ENCODE results near the gene ARHGEF25. TPM values are rescaled to one million over a fixed set of nuclear protein-coding genes. Genes with fewer than 3 reads are reported as not detected.
A peak's percentile ranks its signal among the peaks of the same experiment; 100 is the strongest.

The ARHGEF25 gene
- total and polyA plus RNA-seq, 2 donors from 2014 or later, result 10.9 to 15.0 TPM

DNA sequence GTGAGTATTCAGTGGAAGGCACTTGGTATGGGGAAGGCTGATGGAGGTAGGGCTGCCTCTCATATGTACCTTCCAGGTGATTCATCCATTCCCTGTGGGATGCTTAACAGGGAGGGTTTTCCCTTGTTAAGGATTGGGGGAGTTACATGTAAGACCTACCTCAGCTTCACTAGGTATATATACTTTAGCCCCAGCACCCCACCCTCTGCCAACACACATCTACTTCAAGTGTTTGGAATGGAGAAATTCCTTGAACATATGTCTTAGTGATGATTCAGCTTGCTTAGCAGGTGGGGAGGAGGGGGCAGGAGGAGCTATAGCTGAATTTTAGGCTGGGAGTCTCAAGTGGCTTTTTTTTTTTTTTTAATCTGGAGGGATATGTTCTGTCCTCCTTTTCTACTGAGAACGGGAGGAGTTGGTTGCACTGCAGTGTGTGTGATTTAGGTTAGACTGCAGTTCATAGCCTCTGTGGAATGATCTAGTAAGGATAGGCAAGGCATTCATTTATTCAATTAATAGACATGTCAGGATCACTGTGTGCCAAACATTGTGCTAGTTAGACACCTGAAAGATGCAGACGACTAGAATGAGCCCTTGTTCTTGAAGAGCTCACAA lies 18.6 kb upstream of the ARHGEF25 start:
- peak overlapping the region in 1 of 3 donors; percentile 85 for H3K4me3 ChIP-seq (ENCODE audit: low read length in 3 of 3)
- intact Hi-C loops (cut with DNase I), result no loop called here

DNA sequence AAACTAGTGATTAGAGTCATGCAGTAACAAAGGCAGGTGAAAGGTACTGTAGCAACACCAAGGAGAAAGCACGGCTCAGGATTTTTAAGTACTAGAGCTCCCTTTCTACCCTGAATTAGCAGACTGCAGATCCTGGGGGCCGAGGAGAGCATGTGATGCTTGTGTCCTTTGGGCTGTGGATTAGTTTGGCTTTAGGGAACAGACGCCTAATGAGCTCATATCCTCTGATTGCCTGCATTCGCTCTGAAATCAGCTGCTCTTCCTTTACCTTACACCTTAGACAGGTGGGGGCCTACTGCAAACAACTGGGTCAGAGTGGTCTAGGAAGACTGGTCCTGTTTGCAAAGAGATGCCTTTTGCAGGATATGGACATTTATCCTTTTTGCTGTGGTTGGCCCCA lies 18.0 kb upstream of the ARHGEF25 start:
- TF ChIP-seq, protein P1, sequence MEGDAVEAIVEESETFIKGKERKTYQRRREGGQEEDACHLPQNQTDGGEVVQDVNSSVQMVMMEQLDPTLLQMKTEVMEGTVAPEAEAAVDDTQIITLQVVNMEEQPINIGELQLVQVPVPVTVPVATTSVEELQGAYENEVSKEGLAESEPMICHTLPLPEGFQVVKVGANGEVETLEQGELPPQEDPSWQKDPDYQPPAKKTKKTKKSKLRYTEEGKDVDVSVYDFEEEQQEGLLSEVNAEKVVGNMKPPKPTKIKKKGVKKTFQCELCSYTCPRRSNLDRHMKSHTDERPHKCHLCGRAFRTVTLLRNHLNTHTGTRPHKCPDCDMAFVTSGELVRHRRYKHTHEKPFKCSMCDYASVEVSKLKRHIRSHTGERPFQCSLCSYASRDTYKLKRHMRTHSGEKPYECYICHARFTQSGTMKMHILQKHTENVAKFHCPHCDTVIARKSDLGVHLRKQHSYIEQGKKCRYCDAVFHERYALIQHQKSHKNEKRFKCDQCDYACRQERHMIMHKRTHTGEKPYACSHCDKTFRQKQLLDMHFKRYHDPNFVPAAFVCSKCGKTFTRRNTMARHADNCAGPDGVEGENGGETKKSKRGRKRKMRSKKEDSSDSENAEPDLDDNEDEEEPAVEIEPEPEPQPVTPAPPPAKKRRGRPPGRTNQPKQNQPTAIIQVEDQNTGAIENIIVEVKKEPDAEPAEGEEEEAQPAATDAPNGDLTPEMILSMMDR (IDR thresholded peaks at IDR 0.05; ENCODE audit: borderline replicate concordance, extremely low read depth, insufficient read depth), result no peak
- Histone ChIP-seq H3K27ac (ENCODE audit: low read depth in 2 of 2, low read length in 2 of 2) (no peak overlapping the region), H3K4me1 (ENCODE audit: control insufficient read depth in 2 of 3, insufficient read depth in 2 of 3, low read depth in 1 of 3, low read length in 3 of 3) (peaks cover 0 to 7% (median 0%) of the 10 kb centered on the region in 3 donors), H3K9ac (ENCODE audit: low read length in 3 of 3) (no peak overlapping the region), H3K27me3 (ENCODE audit: control insufficient read depth, insufficient read depth, low read length) (no peaks in the 10 kb centered on the region), H3K36me3 (ENCODE audit: control insufficient read depth in 2 of 3, insufficient read depth in 3 of 3, low read length in 3 of 3) (peaks cover 0 to 12% (median 7%) of the 10 kb centered on the region in 3 donors), H3K9me3 (ENCODE audit: control insufficient read depth in 2 of 3, insufficient read depth in 1 of 3, low read length in 3 of 3) (no peaks in the 10 kb centered on the region), H3K4me3 (ENCODE audit: low read length in 3 of 3) (peak overlapping the region in 1 of 3 donors; percentile 85)
- no peak for DNase-seq
- intact Hi-C loops (cut with DNase I), result no loop called here
- FAIRE-seq, result no peak

More for the DNA sequence above, 18.6 kb upstream of the ARHGEF25 start:
- Histone ChIP-seq H3K4me1 (ENCODE audit: control insufficient read depth in 2 of 3, insufficient read depth in 2 of 3, low read depth in 1 of 3, low read length in 3 of 3) (peaks cover 0 to 7% (median 0%) of the 10 kb centered on the region in 3 donors), H3K27me3 (ENCODE audit: control insufficient read depth, insufficient read depth, low read length) (no peaks in the 10 kb centered on the region), H3K9me3 (ENCODE audit: control insufficient read depth in 2 of 3, insufficient read depth in 1 of 3, low read length in 3 of 3) (no peaks in the 10 kb centered on the region), H3K36me3 (ENCODE audit: control insufficient read depth in 2 of 3, insufficient read depth in 3 of 3, low read length in 3 of 3) (peaks cover 0 to 12% (median 7%) of the 10 kb centered on the region in 3 donors), H3K27ac (ENCODE audit: low read depth in 2 of 2, low read length in 2 of 2) (no peak overlapping the region), H3K9ac (ENCODE audit: low read length in 3 of 3) (peak overlapping the region in 1 of 3 donors; percentile 13)
- TF ChIP-seq, protein P1 (IDR thresholded peaks at IDR 0.05; ENCODE audit: borderline replicate concordance, extremely low read depth, insufficient read depth), result no peak
- DNase-seq, result no peak
- no peak for FAIRE-seq

DNA sequence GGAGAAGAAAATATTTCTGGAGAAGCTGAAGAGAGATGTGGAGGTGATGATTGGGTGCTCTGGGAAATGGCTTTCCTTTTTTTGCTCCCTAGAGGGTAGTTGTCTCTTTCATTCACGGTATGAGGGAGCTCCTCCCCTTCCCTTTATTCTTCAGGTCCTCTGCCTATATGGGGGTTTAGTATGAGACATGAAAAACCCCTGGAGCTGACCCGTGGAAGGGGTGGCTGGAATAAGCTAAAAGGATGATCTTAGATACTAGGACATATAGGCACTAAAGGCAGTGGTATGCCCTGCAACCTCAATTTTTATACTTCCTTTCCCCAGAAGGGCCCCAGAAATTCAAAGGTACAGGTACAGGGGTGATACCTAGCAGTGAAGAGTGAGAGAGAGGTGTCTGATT lies 10.8 kb upstream of the ARHGEF25 start:
- Histone ChIP-seq H3K27ac (ENCODE audit: low read depth in 2 of 2, low read length in 2 of 2) (no peak overlapping the region), H3K9ac (ENCODE audit: low read length in 3 of 3) (no peak overlapping the region), H3K4me1 (ENCODE audit: control insufficient read depth in 2 of 3, insufficient read depth in 2 of 3, low read depth in 1 of 3, low read length in 3 of 3) (peaks cover 0 to 4% (median 0%) of the 10 kb centered on the region in 3 donors), H3K4me3 (ENCODE audit: low read length in 3 of 3) (no peak overlapping the region), H3K36me3 (ENCODE audit: control insufficient read depth in 2 of 3, insufficient read depth in 3 of 3, low read length in 3 of 3) (peaks cover 0 to 44% (median 15%) of the 10 kb centered on the region in 3 donors), H3K27me3 (ENCODE audit: control insufficient read depth, insufficient read depth, low read length) (no peaks in the 10 kb centered on the region), H3K9me3 (ENCODE audit: control insufficient read depth in 2 of 3, insufficient read depth in 1 of 3, low read length in 3 of 3) (no peaks in the 10 kb centered on the region)
- TF ChIP-seq, protein P1 (IDR thresholded peaks at IDR 0.05; ENCODE audit: borderline replicate concordance, extremely low read depth, insufficient read depth), result no peak
- DNase-seq (no peak), FAIRE-seq (no peak)
- intact Hi-C loops (cut with DNase I), result no loop called here

Data from kidney (tissue), 14 donors.